Cardiac muscle cell (in vitro differentiated cells and primary cell): Measurements from ENCODE around the gene C1orf122. TPM values are rescaled to one million over a fixed set of nuclear protein-coding genes. Genes with fewer than 3 reads are reported as not detected.

Experiments
- DNase-seq, 2 donors: peaks; one replicate each; pipeline versions ENCODE4 v3.0.0 to v3.0.0-alpha.2; 2010 to 2017; ENCODE audit warnings: low read depth in 1 of 2, low spot score in 1 of 2
- H3K27ac ChIP-seq: fragments of 200-600 bp; sonication (generic); 2 replicates; pipeline ENCODE4 v1.5.1; 2016
- H3K27me3 ChIP-seq: fragments of 200-600 bp; sonication (generic); 2 replicates; pipeline ENCODE4 v1.6.0; 2016; ENCODE audit warnings: control low read depth
- H3K36me3 ChIP-seq: fragments of 200-600 bp; sonication (generic); 2 replicates; pipeline ENCODE4 v1.5.1; 2016; ENCODE audit warnings: control low read depth
- H3K4me1 ChIP-seq: fragments of 200-600 bp; sonication (generic); 2 replicates; pipeline ENCODE4 v1.8.1; 2017; ENCODE audit warnings: low read depth, mild to moderate bottlenecking, mixed run types
- H3K4me3 ChIP-seq: fragments of 200-600 bp; sonication (generic); 2 replicates; pipeline ENCODE4 v1.5.1; 2016; ENCODE audit warnings: mild to moderate bottlenecking
- H3K9me3 ChIP-seq: fragments of 200-600 bp; sonication (generic); 2 replicates; pipeline ENCODE4 v1.5.1; 2017; ENCODE audit warnings: low read depth, mild to moderate bottlenecking, control low read depth
- polyA plus RNA-seq: library from polyadenylated mRNA; unstranded; fragments of >200 nt; fragmentation: Nextera tagmentation; extraction: Ambion mirVana; gene quantifications from 2 replicates; pipeline ENCODE4 v1.2.1, GENCODE V29; 2016
- total RNA-seq: library from RNA; depleted of rRNA; stranded (reverse); fragments of >200 nt; gene quantifications from 2 replicates; pipeline ENCODE4 v1.2.3, GENCODE V29; 2016
- TF ChIP-seq, protein P1 (sequence below): IDR thresholded peaks from 2 replicates; pipeline ENCODE4 v1.5.1; 2012; ENCODE audit warnings: low read depth, mild to moderate bottlenecking, low read length

C1orf122 gene
- total and polyA plus RNA-seq, 2 experiments from 2014 or later: 104 to 174 TPM

- no peaks in the 10 kb centered on the region for H3K4me1 ChIP-seq
- peaks cover 42% of the 10 kb centered on the region for H3K36me3 ChIP-seq
- DNase-seq: no peak
- H3K27me3 ChIP-seq: no peaks in the 10 kb centered on the region
- no peak overlapping the region for H3K4me3 ChIP-seq
- H3K27ac ChIP-seq: no peak overlapping the region
- TF ChIP-seq, protein P1, sequence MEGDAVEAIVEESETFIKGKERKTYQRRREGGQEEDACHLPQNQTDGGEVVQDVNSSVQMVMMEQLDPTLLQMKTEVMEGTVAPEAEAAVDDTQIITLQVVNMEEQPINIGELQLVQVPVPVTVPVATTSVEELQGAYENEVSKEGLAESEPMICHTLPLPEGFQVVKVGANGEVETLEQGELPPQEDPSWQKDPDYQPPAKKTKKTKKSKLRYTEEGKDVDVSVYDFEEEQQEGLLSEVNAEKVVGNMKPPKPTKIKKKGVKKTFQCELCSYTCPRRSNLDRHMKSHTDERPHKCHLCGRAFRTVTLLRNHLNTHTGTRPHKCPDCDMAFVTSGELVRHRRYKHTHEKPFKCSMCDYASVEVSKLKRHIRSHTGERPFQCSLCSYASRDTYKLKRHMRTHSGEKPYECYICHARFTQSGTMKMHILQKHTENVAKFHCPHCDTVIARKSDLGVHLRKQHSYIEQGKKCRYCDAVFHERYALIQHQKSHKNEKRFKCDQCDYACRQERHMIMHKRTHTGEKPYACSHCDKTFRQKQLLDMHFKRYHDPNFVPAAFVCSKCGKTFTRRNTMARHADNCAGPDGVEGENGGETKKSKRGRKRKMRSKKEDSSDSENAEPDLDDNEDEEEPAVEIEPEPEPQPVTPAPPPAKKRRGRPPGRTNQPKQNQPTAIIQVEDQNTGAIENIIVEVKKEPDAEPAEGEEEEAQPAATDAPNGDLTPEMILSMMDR: no peak
- H3K9me3 ChIP-seq: no peaks in the 10 kb centered on the region
Observed at GRCh38 chr1:37831109-37831508, 23.5 kb downstream of the C1orf122 start.

- Histone ChIP-seq H3K4me3 (no peak overlapping the region), H3K4me1 (no peaks in the 10 kb centered on the region), H3K36me3 (peaks cover 44% of the 10 kb centered on the region), H3K27ac (no peak overlapping the region), H3K9me3 (no peaks in the 10 kb centered on the region), H3K27me3 (no peaks in the 10 kb centered on the region)
- no peak for DNase-seq
- TF ChIP-seq, protein P1: no peak
Observed at GRCh38 chr1:37831809-37832208, 24.2 kb downstream of the C1orf122 start.

DNA sequence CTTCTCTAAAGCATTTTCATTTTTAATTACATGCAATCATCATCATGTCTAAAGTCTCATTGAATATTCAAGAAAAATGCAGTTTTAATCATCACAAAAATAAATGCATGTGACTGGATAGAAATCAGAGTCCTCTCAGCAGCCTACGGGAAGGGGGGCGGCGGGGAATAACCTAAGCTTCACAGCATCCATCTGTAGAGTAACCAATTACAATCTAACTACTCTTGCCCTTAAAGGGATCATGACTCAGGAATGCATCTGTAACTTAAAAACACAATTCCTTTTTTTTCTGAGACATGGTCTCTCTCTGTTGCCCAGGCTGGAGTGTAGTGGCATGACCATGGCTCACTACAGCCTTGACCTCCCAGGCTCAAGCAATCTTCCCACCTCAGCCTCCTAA, 29.2 kb downstream of the C1orf122 start:
- Histone ChIP-seq H3K4me3 (no peak overlapping the region), H3K36me3 (peaks cover 46% of the 10 kb centered on the region), H3K4me1 (no peaks in the 10 kb centered on the region), H3K27me3 (no peaks in the 10 kb centered on the region), H3K9me3 (no peaks in the 10 kb centered on the region), H3K27ac (no peak overlapping the region)
- TF ChIP-seq, protein P1: no peak
- no peak for DNase-seq

DNA sequence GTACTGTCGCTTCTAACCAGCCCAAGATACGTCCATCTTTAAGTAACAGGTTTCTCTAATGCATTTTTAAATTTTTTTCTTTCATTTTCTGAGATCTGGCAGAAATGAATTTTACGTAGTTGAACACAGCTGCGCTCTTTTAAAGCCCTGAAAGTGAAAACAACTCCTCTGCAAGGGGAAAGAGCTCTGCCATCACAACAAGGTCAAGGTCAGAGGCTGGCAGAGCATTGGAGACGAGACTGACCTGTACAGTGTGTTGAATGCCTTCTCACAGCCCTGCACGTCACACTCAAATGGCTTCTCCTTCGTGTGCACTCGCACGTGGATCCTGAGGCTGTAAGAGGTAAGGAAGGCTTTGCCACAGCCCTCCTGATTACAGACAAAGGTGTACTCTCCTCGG, 32.1 kb downstream of the C1orf122 start:
- TF ChIP-seq, protein P1: no peak
- DNase-seq: no peak
- no peaks in the 10 kb centered on the region for H3K27me3 ChIP-seq
- H3K36me3 ChIP-seq: peaks cover 30% of the 10 kb centered on the region
- peaks cover 6% of the 10 kb centered on the region for H3K4me1 ChIP-seq
- no peak overlapping the region for H3K4me3 ChIP-seq
- no peaks in the 10 kb centered on the region for H3K9me3 ChIP-seq
- no peak overlapping the region for H3K27ac ChIP-seq

GRCh38 chr1:37840711-37841110, 33.1 kb downstream of the C1orf122 start:
- TF ChIP-seq, protein P1: no peak
- peak in 1 of 2 donors; percentile 24 for DNase-seq
- Histone ChIP-seq H3K27ac (no peak overlapping the region), H3K36me3 (peaks cover 22% of the 10 kb centered on the region), H3K27me3 (no peaks in the 10 kb centered on the region), H3K9me3 (no peaks in the 10 kb centered on the region), H3K4me3 (no peak overlapping the region), H3K4me1 (peaks cover 6% of the 10 kb centered on the region)

DNA sequence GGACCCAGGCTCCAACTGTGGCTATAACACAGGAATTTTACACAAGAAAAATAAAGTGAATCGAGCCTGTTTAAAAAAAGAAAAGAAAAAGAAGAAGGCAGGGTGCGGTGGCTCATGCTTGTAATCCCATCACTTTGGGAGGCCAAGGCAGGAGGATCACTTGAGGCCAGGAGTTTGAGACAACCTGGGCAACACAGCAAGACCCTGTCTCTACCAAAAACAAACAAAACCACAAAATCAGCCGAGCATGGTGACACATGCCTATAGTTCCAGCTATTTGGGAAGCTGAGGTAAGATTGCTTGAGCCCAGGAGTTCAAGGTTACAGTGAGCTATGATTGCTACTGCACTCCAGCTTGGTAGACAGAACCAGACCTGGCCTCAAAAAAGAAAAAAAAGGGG, 34.1 kb downstream of the C1orf122 start:
- no peaks in the 10 kb centered on the region for H3K27me3 ChIP-seq
- TF ChIP-seq, protein P1: no peak
- no peak overlapping the region for H3K27ac ChIP-seq
- H3K4me3 ChIP-seq: no peak overlapping the region
- peaks cover 6% of the 10 kb centered on the region for H3K4me1 ChIP-seq
- H3K9me3 ChIP-seq: no peaks in the 10 kb centered on the region
- DNase-seq: no peak
- peaks cover 18% of the 10 kb centered on the region for H3K36me3 ChIP-seq
